SU-DHL-6 (cell line): ENCODE results near the gene NCAPG2.
"Not testable (repeated sequence)": the region's sequence is repeated elsewhere in the genome, so short reads cannot be mapped to it uniquely, and the experiment has no call there.

Experiments used
- H2AFZ ChIP-seq: fragments of 200-600 bp; sonication (generic); 2 replicates; pipeline ENCODE4 v1.6.1; 2014; ENCODE audit warnings: low read depth, mild to moderate bottlenecking, moderate library complexity, mixed read lengths, antibody characterized with exemption, low read length; ENCODE audit not compliant: severe bottlenecking
- H3F3A ChIP-seq: fragments of 200-600 bp; shearing (Covaris generic); 2 replicates; pipeline ENCODE4 v1.6.0; 2016; ENCODE audit warnings: antibody characterized with exemption, mild to moderate bottlenecking; ENCODE audit not compliant: insufficient read depth
- H3K27ac ChIP-seq: fragments of 200-600 bp; sonication (generic); 2 replicates; pipeline ENCODE4 v1.5.1; 2016; ENCODE audit warnings: low read depth, mild to moderate bottlenecking, low read length, moderate library complexity, mixed read lengths
- H3K27me3 ChIP-seq: fragments of 200-600 bp; sonication (generic), shearing (Covaris generic); 2 replicates; pipeline ENCODE4 v1.6.0; 2014; ENCODE audit warnings: mild to moderate bottlenecking, low read length
- H3K36me3 ChIP-seq: fragments of 200-600 bp; sonication (generic); 2 replicates; pipeline ENCODE4 v1.6.1; 2014; ENCODE audit warnings: mild to moderate bottlenecking, low read length, mixed read lengths
- H3K4me2 ChIP-seq: fragments of 300-600, 200-600 bp; shearing (Covaris generic), sonication (generic); 2 replicates; pipeline ENCODE4 v1.6.0; 2014; ENCODE audit warnings: low read length, low read depth, mild to moderate bottlenecking; ENCODE audit not compliant: poor library complexity, severe bottlenecking
- H3K4me3 ChIP-seq: fragments of 200-600 bp; sonication (generic); 2 replicates; pipeline ENCODE4 v1.5.1; 2014; ENCODE audit warnings: antibody characterized with exemption, low read length, mild to moderate bottlenecking, mixed read lengths; ENCODE audit not compliant: insufficient read depth, poor library complexity, severe bottlenecking
- H3K79me2 ChIP-seq: fragments of 200-600 bp; sonication (generic); 2 replicates; pipeline ENCODE4 v1.6.1; 2014; ENCODE audit warnings: mild to moderate bottlenecking, low read length, moderate library complexity; ENCODE audit not compliant: insufficient read depth
- H3K9ac ChIP-seq: fragments of 200-600 bp; sonication (generic); 2 replicates; pipeline ENCODE4 v1.7.0; 2014; ENCODE audit warnings: mild to moderate bottlenecking, low read length
- H3K9me2 ChIP-seq: fragments of 200-600 bp; sonication (generic); replicated peaks from 2 replicates; pipeline ENCODE4 v1.6.1; 2014; ENCODE audit warnings: low read length; ENCODE audit not compliant: insufficient read depth
- H3K9me3 ChIP-seq: fragments of 200-600 bp; sonication (generic); 2 replicates; pipeline ENCODE4 v1.6.1; 2014; ENCODE audit warnings: low read length, mixed read lengths; ENCODE audit not compliant: insufficient read depth
- H4K20me1 ChIP-seq: fragments of 200-600 bp; sonication (generic); 2 replicates; pipeline ENCODE4 v1.6.1; 2014; ENCODE audit warnings: low read depth, mild to moderate bottlenecking, antibody characterized with exemption, low read length, moderate library complexity, mixed read lengths
- EZH2phosphoT487 ChIP-seq: fragments of 200-600 bp; sonication (generic), shearing (Covaris generic); conservative IDR thresholded peaks from 2 replicates; pipeline ENCODE4 v1.6.1; 2018; ENCODE audit warnings: mild to moderate bottlenecking, antibody characterized with exemption, low read length, moderate library complexity, mixed read lengths
- TF ChIP-seq, protein P1 (sequence below): fragments of 200-600 bp; sonication (generic); IDR thresholded peaks from one replicate; pipeline ENCODE4 v1.5.1; 2017; ENCODE audit warnings: antibody characterized with exemption, mild to moderate bottlenecking, low read length, moderate library complexity; ENCODE audit not compliant: insufficient read depth, poor library complexity, severe bottlenecking

The NCAPG2 gene

DNA sequence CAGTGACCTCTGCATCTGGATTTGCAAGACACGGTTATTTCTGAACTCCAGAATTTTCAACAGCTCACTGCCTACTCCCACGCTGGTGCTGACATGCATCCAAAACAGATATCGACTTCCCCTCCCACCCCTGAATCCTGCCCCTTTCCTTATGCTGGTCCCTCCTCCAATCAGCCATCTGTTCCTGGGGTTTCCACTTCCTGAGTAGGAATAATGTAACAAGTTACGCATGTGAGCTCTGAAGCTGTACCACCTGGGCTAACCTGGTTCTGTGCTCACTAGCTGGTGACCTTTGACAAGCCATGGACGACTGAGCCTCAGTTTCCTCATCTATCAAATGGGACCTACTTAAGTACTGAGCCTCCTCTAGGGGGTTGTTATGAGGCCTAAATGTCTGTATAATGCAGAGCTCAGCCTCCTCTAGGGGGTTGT is 1.7 kb upstream of the NCAPG2 start:
- Histone ChIP-seq H3K4me3 (no peak overlapping the region), H3F3A (0 out of 2 replicates have a peak, but pooled peaks cover 6% of the 10 kb centered on the region), H3K9me3 (peaks cover 11% of the 10 kb centered on the region; the same call in 1 of the 2 replicates), H2AFZ (no peak overlapping the region), H3K9ac (no peak overlapping the region), H3K27me3 (no peaks in the 10 kb centered on the region), H4K20me1 (peaks cover 9% of the 10 kb centered on the region; the same call in 1 of the 2 replicates), H3K9me2 (no peaks in the 10 kb centered on the region), H3K27ac (no peak overlapping the region), H3K36me3 (peaks cover 11% of the 10 kb centered on the region), H3K4me2 (no peak overlapping the region), H3K79me2 (peaks cover 32% of the 10 kb centered on the region)
- TF ChIP-seq EZH2phosphoT487, result no peak
- TF ChIP-seq, protein P1, sequence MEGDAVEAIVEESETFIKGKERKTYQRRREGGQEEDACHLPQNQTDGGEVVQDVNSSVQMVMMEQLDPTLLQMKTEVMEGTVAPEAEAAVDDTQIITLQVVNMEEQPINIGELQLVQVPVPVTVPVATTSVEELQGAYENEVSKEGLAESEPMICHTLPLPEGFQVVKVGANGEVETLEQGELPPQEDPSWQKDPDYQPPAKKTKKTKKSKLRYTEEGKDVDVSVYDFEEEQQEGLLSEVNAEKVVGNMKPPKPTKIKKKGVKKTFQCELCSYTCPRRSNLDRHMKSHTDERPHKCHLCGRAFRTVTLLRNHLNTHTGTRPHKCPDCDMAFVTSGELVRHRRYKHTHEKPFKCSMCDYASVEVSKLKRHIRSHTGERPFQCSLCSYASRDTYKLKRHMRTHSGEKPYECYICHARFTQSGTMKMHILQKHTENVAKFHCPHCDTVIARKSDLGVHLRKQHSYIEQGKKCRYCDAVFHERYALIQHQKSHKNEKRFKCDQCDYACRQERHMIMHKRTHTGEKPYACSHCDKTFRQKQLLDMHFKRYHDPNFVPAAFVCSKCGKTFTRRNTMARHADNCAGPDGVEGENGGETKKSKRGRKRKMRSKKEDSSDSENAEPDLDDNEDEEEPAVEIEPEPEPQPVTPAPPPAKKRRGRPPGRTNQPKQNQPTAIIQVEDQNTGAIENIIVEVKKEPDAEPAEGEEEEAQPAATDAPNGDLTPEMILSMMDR, result no peak

DNA sequence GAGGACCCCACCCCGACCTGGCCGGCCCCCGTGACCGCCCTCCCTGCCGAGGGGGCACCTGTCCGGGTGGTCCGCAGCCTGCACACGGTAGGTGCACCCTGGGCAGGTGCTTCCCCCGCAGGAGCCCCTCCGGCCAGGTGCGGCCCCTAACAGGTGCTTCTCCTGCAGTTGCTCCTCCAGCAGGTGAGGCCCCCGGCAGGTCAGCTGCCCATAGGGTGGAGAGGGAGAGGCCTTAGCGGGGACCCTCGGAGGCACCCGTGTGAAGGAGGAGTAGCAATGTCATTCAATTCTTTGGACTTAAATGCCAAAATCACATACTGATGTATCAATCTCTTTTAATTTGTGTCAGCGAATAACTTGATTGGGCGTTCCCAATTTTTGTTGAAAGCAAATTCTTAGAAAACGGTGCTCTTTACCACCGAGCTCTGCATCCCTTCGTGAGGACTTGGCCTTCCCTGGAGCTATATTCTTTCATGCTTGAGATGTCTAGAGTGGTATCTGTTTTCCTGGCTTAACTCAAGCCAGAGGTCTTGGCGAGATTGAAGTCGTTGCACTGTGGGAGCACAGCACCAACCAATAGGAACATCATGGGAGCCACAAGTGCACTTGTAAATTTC is 738 bp upstream of the NCAPG2 start:
- peaks cover 20% of the 10 kb centered on the region for H3K36me3 ChIP-seq
- peak overlapping the region; percentile 83 for H3K4me2 ChIP-seq
- TF ChIP-seq, protein P1, result no peak
- no peak for TF ChIP-seq EZH2phosphoT487
- no peaks in the 10 kb centered on the region for H3K9me2 ChIP-seq
- peaks cover 11% of the 10 kb centered on the region; the same call in 1 of the 2 replicates for H3K9me3 ChIP-seq
- H3K4me3 ChIP-seq, result peak overlapping the region; percentile 79
- peaks cover 9% of the 10 kb centered on the region; the same call in 1 of the 2 replicates for H4K20me1 ChIP-seq
- H3K27ac ChIP-seq, result peak overlapping the region; percentile 26; the same call in 1 of the 2 replicates
- peaks cover 42% of the 10 kb centered on the region for H3K79me2 ChIP-seq
- H3K27me3 ChIP-seq, result no peaks in the 10 kb centered on the region
- 0 out of 2 replicates have a peak, but pooled peaks cover 6% of the 10 kb centered on the region for H3F3A ChIP-seq
- H2AFZ ChIP-seq, result peak overlapping the region; percentile 77
- H3K9ac ChIP-seq, result peak overlapping the region; percentile 99

DNA sequence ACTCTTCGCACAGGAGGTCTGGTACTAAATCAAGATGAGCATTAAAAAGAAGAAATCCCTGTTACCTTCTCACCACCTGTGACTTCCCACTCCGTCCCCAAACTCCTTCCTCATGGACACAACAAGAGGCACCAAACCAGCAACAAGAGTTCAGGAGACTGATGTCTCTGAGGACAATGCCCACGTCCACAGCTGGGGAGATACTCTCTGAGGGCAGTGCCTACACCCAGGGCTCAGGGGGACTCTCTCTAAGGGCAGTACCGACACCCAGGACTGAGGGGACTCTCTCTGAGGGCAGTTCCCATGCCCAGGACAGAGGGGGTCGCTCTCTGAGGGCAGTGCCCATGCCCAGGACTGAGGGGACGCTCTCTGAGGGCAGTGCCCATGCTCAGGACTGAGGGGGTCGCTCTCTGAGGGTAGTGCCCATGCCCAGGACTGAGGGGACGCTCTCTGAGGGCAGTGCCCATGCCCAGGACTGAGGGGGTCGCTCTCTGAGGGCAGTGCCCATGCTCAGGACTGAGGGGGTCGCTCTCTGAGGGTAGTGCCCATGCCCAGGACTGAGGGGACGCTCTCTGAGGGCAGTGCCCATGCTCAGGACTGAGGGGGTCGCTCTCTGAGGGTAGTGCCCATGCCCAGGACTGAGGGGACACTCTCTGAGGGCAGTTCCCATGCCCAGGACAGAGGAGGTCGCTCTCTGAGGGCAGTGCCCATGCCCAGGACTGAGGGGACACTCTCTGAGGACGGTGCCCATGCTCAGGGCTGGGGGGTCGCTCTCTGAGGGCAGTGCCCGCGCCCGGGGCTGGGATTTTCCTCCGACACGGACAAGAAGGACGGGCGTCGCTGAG is 703 bp downstream of the NCAPG2 start:
- not testable (repeated sequence) for H3K27me3 ChIP-seq, H2AFZ ChIP-seq, H3K9me2 ChIP-seq, H3F3A ChIP-seq
- Histone ChIP-seq H3K9ac (peak overlapping the region; percentile 99), H3K4me2 (peak overlapping the region; percentile 74), H3K27ac (peak overlapping the region; percentile 64), H3K36me3 (peaks cover 32% of the 10 kb centered on the region), H3K9me3 (peaks cover 11% of the 10 kb centered on the region; the same call in 1 of the 2 replicates), H3K79me2 (peaks cover 56% of the 10 kb centered on the region), H3K4me3 (peak overlapping the region; percentile 79), H4K20me1 (peaks cover 14% of the 10 kb centered on the region; the same call in 1 of the 2 replicates)
